ENCODE measurements around the gene ABHD12.
"Not testable (repeated sequence)": the region's sequence is repeated elsewhere in the genome, so short reads cannot be mapped to it uniquely, and the experiment has no call there.

ABHD12 gene

GRCh38 chr20:25390538-25391528 is at the start of gene ABHD12:
TSS of gene ABHD12 (minus strand) at chr20:25390835. CDS start at chr20:25390703, 132 bp downstream.
- peak; percentile 95 for DNase-seq

- DNase-seq, result no peak
Measured at GRCh38 chr20:25439328-25439727, 48.7 kb upstream of the ABHD12 start.

- no peak for DNase-seq
Measured at GRCh38 chr20:25437153-25437581, 46.5 kb upstream of the ABHD12 start.

- DNase-seq, result no peak
Measured at GRCh38 chr20:25424536-25424935, 33.9 kb upstream of the ABHD12 start.

- DNase-seq, result no peak
Measured at GRCh38 chr20:25422032-25422431, 31.4 kb upstream of the ABHD12 start.

- no peak for DNase-seq
Measured at GRCh38 chr20:25421102-25421501, 30.5 kb upstream of the ABHD12 start.

- DNase-seq, result no peak
Measured at GRCh38 chr20:25418776-25419175, 28.1 kb upstream of the ABHD12 start.

- no peak for DNase-seq
Measured at GRCh38 chr20:25408890-25409289, 18.3 kb upstream of the ABHD12 start.

- DNase-seq, result no peak
Measured at GRCh38 chr20:25408170-25408547, 17.5 kb upstream of the ABHD12 start.

GRCh38 chr20:25407311-25408169 is 16.9 kb upstream of the ABHD12 start, which contains the start of gene GINS1:
TSS of gene GINS1 (plus strand) at chr20:25407673. CDS start at chr20:25407821, 148 bp downstream.
- peak; percentile 81 for DNase-seq

GRCh38 chr20:25402583-25402982 is 11.9 kb upstream of the ABHD12 start:
- no peak for DNase-seq

GRCh38 chr20:25400291-25400732 is 9.7 kb upstream of the ABHD12 start:
- not testable (repeated sequence) for DNase-seq

- peak; percentile 71 for DNase-seq
Measured at GRCh38 chr20:25399037-25399430, 8.4 kb upstream of the ABHD12 start.

GRCh38 chr20:25398376-25399036 is 7.9 kb upstream of the ABHD12 start:
- DNase-seq, result no peak

GRCh38 chr20:25397821-25398220 is 7.2 kb upstream of the ABHD12 start:
- no peak for DNase-seq

- no peak for DNase-seq
Measured at GRCh38 chr20:25397096-25397495, 6.5 kb upstream of the ABHD12 start.

- no peak for DNase-seq
Measured at GRCh38 chr20:25394996-25395395, 4.4 kb upstream of the ABHD12 start.

GRCh38 chr20:25394276-25394675 is 3.6 kb upstream of the ABHD12 start:
- no peak for DNase-seq

- DNase-seq, result peak; percentile 4
Measured at GRCh38 chr20:25389858-25390537, 637 bp downstream of the ABHD12 start.

GRCh38 chr20:25389401-25389857 is 1.2 kb downstream of the ABHD12 start:
- peak; percentile 6 for DNase-seq

GRCh38 chr20:25382704-25383370 is 7.8 kb downstream of the ABHD12 start:
- DNase-seq, result no peak
